Cardiac septum (tissue), 1 donor: Measurements from ENCODE around the gene HRH3. TPM values are rescaled to one million over a fixed set of nuclear protein-coding genes. Genes with fewer than 3 reads are reported as not detected.

Source experiments
- DNase-seq: peaks from one replicate; pipeline ENCODE4 v3.0.0-alpha.2; 2020; ENCODE audit warnings: low spot score
- intact Hi-C: fragments of 100-400 bp; cut with DNase I; formaldehyde crosslinking; loops from one replicate; pipeline ENCODE4 v1.14.0; 2022
- total RNA-seq: library from RNA; stranded (reverse); fragmentation: NEBNext Ultra II Directional; extraction: Animal tissue kit (Norgen Biotek cat#: 25700); gene quantifications from one replicate; pipeline ENCODE4 v1.2.1, GENCODE V29; 2021
- donor health status: DM: no; HTN: no; CAD: no.

Gene HRH3
- total RNA-seq, 1 donor from 2014 or later = not detected

DNA sequence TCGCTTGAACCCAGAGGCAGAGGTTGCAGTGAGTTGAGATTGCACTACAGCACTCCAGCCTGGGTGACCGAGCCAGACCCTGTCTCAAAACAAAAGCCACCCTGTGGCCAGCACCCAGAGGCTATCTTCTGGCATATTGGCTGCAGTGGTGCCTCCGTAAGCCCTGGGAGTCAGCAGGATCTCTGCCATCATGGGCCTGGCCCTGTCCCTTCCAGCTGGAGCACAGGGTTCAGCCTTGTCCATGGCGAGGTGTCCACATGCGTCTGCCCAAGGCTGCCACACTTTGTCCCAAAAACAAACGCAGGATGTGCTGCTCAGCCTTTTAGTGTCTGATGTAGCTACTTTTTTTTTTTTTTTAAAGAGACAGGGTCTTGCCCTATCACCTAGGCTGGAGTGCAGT lies 52.6 kb downstream of the HRH3 start:
- intact Hi-C loops = no loop called here
- no peak for DNase-seq

DNA sequence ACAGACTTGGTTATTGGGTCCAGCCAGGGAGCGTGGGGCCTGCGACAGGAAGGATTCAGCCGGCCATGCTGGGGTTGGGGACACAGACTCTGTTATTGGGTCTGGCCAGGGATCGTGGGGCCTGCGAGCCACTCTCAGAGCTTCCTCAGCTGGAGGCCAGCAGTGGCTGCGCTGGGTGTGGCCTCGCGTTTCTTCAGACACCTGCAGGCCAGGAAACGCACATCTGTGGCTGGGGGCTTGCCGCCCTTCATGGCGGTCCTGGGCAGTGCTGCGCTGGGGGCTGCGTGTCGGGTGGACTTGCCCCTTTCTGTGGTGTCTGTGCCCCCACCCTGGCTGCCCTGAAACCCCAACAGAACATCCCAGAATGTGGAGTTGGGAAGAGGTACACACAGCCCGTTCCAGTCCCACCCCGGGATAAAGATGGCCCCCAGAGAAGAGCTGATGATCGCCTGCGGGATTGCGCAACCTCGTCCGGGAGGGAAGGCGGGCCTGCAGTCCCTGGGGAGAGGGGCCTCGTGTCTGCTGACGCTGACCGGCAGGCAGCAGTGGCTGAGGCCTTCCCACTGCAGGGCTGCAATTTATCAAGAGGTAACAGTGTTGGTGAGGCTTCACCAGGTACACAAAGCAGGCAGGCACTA lies 54.2 kb downstream of the HRH3 start:
- no peak for DNase-seq

More for the DNA sequence above, 54.2 kb downstream of the HRH3 start:
- intact Hi-C loops = no loop called here

Other genes starting within 250 kb of the HRH3 start
- gene TAF4, start 154.4 kb downstream of the HRH3 start, total RNA-seq = 13.6 TPM
- gene LSM14B, start 97.8 kb downstream of the HRH3 start, total RNA-seq = 51.0 TPM
- 198 TPM for gene PSMA7, start 76.9 kb downstream of the HRH3 start, total RNA-seq
- 8.0 TPM for gene SS18L1, start 76.5 kb downstream of the HRH3 start, total RNA-seq
- gene MTG2, start 37.2 kb downstream of the HRH3 start, total RNA-seq = 26.6 TPM
- gene OSBPL2, start 18.2 kb upstream of the HRH3 start, total RNA-seq = 55.1 TPM
- gene ADRM1, start 82.7 kb upstream of the HRH3 start, total RNA-seq = 79.9 TPM
- gene LAMA5, start 147.0 kb upstream of the HRH3 start, total RNA-seq = 101 TPM
- 466 TPM for gene RPS21, start 166.8 kb upstream of the HRH3 start, total RNA-seq
- gene CABLES2, start 187.0 kb upstream of the HRH3 start, total RNA-seq = 10.7 TPM
- gene RBBP8NL, start 207.3 kb upstream of the HRH3 start, total RNA-seq = not detected